ENCODE results near the gene ZNF556. TPM values are rescaled to one million over a fixed set of nuclear protein-coding genes. Genes with fewer than 3 reads are reported as not detected.

The ZNF556 gene
- 0.08 and 0.12 TPM in 2 replicates for total RNA-seq (ENCODE audit: low replicate concordance)

GRCh38 chr19:2867025-2867991 is at the start of gene ZNF556:
Gene ZNF556 (plus strand): TSS chr19:2867335. CDS start chr19:2867422, 87 bp downstream.

GRCh38 chr19:2819540-2820111 is 47.5 kb upstream of the ZNF556 start, which contains the start of gene ZNF554:
Gene ZNF554 (plus strand): TSS chr19:2819868. CDS start chr19:2820072, 204 bp downstream.

GRCh38 chr19:2840794-2841791 is 26.0 kb upstream of the ZNF556 start, which contains the start of gene ZNF555:
Gene ZNF555 (plus strand): TSS chr19:2841475. CDS start chr19:2841573, 98 bp downstream.

GRCh38 chr19:2900296-2901252 is 33.4 kb downstream of the ZNF556 start, which contains the start of gene ZNF57:
Gene ZNF57 (plus strand): TSS chr19:2900928. CDS start chr19:2901046, 118 bp downstream.

Other genes with a start within 250 kb of the ZNF556 start
- 0.35 and 0.38 TPM in 2 replicates for gene GNG7, start 164.6 kb upstream of the ZNF556 start, total RNA-seq (ENCODE audit: low replicate concordance)
- gene DIRAS1, start 146.0 kb upstream of the ZNF556 start, total RNA-seq (ENCODE audit: low replicate concordance), result 1.2 and 18.4 TPM in 2 replicates
- 18.7 and 24.3 TPM in 2 replicates for gene SLC39A3, start 127.3 kb upstream of the ZNF556 start, total RNA-seq (ENCODE audit: low replicate concordance)
- 13.1 and 32.2 TPM in 2 replicates for gene SGTA, start 84.1 kb upstream of the ZNF556 start, total RNA-seq (ENCODE audit: low replicate concordance)
- 51.2 and 92.5 TPM in 2 replicates for gene THOP1, start 81.8 kb upstream of the ZNF556 start, total RNA-seq (ENCODE audit: low replicate concordance)
- 3.2 and 3.3 TPM in 2 replicates for gene ZNF554, start 47.5 kb upstream of the ZNF556 start, total RNA-seq (ENCODE audit: low replicate concordance)
- gene ZNF555, start 25.9 kb upstream of the ZNF556 start, total RNA-seq (ENCODE audit: low replicate concordance), result 5.7 and 5.8 TPM in 2 replicates
- 3.7 and 4.7 TPM in 2 replicates for gene ZNF57, start 33.6 kb downstream of the ZNF556 start, total RNA-seq (ENCODE audit: low replicate concordance)
- 4.6 and 5.8 TPM in 2 replicates for gene ZNF77, start 77.6 kb downstream of the ZNF556 start, total RNA-seq (ENCODE audit: low replicate concordance)
- 0.12 and 2.1 TPM in 2 replicates for gene TLE6, start 110.2 kb downstream of the ZNF556 start, total RNA-seq (ENCODE audit: low replicate concordance)
- 4.4 TPM in 2 replicates for gene TLE2, start 161.9 kb downstream of the ZNF556 start, total RNA-seq (ENCODE audit: low replicate concordance)
- gene TLE5, start 195.2 kb downstream of the ZNF556 start, total RNA-seq (ENCODE audit: low replicate concordance), result 160 and 167 TPM in 2 replicates
- gene GNA11, start 227.0 kb downstream of the ZNF556 start, total RNA-seq (ENCODE audit: low replicate concordance), result 74.3 and 75.7 TPM in 2 replicates

Data from smooth muscle cell of the coronary artery (primary cell).